ENCODE measurements around the gene HBS1L.

HBS1L gene

GRCh38 chr6:134937426-134937825 is 117.2 kb downstream of the HBS1L start:
- FAIRE-seq = no peak
- no peak for TF ChIP-seq SPI1 (IDR thresholded peaks at IDR 0.05; ENCODE audit: low read depth, low read length)
- TF ChIP-seq POLR2AphosphoS5 (IDR thresholded peaks at IDR 0.05; ENCODE audit: low read depth, low read length) = no peak
- TF ChIP-seq PAX5 (IDR thresholded peaks at IDR 0.05; ENCODE audit: insufficient read depth, low read length, severe bottlenecking) = no peak
- TF ChIP-seq TAF1 (IDR thresholded peaks at IDR 0.05; ENCODE audit: low read depth, low read length) = no peak
- no peak for TF ChIP-seq POLR2A (IDR thresholded peaks at IDR 0.05; ENCODE audit: low read depth, low read length)
- TF ChIP-seq POU2F2 (IDR thresholded peaks at IDR 0.05; ENCODE audit: low read depth, low read length) = no peak
- DNase-seq (ENCODE audit: insufficient read length, low spot score) = no peak

DNA sequence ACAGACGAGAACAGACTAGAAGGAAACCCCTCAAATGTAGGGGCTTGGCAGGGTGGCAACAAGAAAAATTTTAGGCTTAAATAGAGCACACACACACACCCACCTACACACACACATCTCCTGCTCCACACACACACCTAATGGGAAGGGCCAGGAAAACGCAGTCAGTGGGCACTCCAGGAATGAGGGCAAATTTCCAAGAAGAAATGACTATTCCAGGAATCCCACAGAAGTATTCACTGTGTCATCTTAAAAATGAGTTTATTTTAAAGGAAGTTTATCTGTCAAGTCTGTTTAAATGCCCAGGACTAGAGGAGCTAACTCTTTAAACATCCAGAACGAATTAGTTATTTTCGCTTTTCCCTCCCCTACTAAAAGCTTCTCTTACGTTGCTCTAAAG is 117.7 kb downstream of the HBS1L start:
- DNase-seq (ENCODE audit: insufficient read length, low spot score) (no peak), FAIRE-seq (no peak)
- TF ChIP-seq POLR2AphosphoS5 (IDR thresholded peaks at IDR 0.05; ENCODE audit: low read depth, low read length) = no peak

DNA sequence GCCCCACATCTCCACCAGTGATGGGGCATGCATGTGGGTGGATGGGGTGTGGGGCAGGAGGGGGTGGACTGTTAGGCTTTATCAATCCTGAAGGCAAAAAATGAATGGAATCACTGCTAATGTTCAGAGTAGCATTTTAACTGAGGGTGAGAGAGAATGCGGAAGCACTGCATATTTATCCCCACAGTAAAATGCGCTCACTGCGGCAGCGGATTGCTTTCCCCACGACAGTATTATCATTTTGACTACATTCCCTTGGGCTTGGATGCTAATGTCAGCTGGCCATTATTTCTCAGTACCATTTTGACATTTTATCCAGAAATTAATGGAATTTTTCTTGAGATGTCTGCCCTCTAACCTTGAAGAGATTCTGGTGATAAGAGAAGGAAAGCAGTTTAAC is 118.1 kb downstream of the HBS1L start:
- no peak for DNase-seq (ENCODE audit: insufficient read length, low spot score)
- FAIRE-seq = no peak
- TF ChIP-seq POLR2AphosphoS5 (IDR thresholded peaks at IDR 0.05; ENCODE audit: low read depth, low read length) = no peak
- no peak for TF ChIP-seq POLR2A (IDR thresholded peaks at IDR 0.05; ENCODE audit: low read depth, low read length)
- TF ChIP-seq PAX5 (IDR thresholded peaks at IDR 0.05; ENCODE audit: insufficient read depth, low read length, severe bottlenecking) = no peak
- no peak for TF ChIP-seq POU2F2 (IDR thresholded peaks at IDR 0.05; ENCODE audit: low read depth, low read length)
- no peak for TF ChIP-seq TAF1 (IDR thresholded peaks at IDR 0.05; ENCODE audit: low read depth, low read length)
- no peak for TF ChIP-seq SPI1 (IDR thresholded peaks at IDR 0.05; ENCODE audit: low read depth, low read length)

DNA sequence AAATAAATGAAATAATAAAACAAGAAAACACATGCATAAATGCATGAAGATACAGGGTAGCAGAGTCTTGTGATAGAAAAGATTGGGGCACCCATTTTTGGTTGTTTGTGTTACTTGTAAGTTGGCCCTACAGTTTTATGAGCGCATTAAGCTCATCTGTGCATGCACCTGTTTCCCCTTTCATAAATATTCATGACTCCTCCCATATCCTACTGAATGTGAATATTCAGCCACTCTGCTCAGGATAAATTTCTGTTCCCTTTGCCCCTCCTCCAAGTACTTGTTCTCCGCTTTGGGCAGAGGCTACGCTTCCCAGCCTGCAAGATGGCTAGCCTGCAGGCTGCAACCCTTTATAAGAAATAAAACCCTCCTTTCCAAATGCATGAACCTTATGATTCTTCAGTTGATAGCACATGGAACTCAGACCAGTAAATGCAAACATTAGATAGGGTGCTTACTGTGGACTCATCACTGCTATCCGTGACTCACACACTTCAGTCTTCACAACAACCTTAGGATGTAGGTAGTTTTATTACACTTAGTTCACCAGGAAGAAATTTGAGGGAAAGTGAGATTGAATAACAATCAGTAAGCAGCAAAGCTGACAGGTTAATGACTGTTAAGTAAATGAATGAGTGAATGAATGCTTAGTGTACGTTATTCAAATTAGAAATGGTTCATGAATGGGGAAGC is 119.7 kb downstream of the HBS1L start:
- TF ChIP-seq POU2F2 (IDR thresholded peaks at IDR 0.05; ENCODE audit: low read depth, low read length) = no peak
- no peak for TF ChIP-seq SPI1 (IDR thresholded peaks at IDR 0.05; ENCODE audit: low read depth, low read length)
- TF ChIP-seq POLR2AphosphoS5 (IDR thresholded peaks at IDR 0.05; ENCODE audit: low read depth, low read length) = no peak
- TF ChIP-seq PAX5 (IDR thresholded peaks at IDR 0.05; ENCODE audit: insufficient read depth, low read length, severe bottlenecking) = no peak
- TF ChIP-seq POLR2A (IDR thresholded peaks at IDR 0.05; ENCODE audit: low read depth, low read length) = no peak
- no peak for TF ChIP-seq TAF1 (IDR thresholded peaks at IDR 0.05; ENCODE audit: low read depth, low read length)
- DNase-seq (ENCODE audit: insufficient read length, low spot score) (no peak), FAIRE-seq (no peak)

DNA sequence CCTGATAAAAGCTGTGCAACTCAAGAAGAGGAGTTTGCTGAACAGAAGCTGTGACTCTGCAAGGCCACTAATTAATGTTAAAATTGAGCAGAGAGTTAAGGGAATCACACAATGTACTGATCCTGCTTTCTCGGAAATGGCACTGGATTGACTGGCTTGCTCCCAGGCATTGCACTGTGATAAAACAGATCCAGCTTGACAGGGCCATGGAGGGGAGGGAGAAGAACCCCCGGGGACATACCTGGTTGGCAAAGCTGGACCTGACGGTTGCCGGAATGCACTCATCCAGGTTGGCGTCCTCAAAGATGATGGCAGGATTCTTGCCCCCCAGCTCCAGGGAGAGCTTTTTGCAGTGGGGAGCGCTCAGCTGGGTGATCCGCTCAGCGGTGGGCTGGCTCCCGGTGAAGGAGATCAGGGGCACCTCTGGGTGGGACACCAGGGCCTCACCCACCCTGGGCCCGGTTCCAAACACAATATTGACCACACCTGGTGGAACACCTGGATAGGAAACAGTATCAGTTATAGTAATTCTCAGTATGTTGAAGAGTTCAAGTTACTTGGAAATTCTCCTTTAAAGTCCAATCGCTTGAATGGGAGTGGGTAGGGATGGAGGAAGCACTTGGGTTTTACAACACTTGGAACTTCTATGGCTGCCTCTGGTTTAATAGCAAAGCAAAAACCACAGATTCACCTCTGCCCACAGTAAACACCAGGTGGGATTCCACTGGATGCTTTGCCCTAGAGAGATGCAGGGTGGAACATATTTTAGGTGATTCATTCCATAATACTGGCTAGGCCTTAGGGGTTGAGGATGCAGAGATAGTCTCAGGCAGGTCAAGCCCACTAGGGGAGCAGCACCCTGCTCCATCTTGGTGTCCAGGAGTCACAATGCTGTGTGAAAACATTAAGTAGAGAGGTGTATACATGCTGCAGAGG is 121.8 kb downstream of the HBS1L start:
- DNase-seq (ENCODE audit: insufficient read length, low spot score) (no peak), FAIRE-seq (no peak)
- TF ChIP-seq POLR2AphosphoS5 (IDR thresholded peaks at IDR 0.05; ENCODE audit: low read depth, low read length) = no peak
- TF ChIP-seq SPI1 (IDR thresholded peaks at IDR 0.05; ENCODE audit: low read depth, low read length) = no peak
- TF ChIP-seq PAX5 (IDR thresholded peaks at IDR 0.05; ENCODE audit: insufficient read depth, low read length, severe bottlenecking) = no peak

DNA sequence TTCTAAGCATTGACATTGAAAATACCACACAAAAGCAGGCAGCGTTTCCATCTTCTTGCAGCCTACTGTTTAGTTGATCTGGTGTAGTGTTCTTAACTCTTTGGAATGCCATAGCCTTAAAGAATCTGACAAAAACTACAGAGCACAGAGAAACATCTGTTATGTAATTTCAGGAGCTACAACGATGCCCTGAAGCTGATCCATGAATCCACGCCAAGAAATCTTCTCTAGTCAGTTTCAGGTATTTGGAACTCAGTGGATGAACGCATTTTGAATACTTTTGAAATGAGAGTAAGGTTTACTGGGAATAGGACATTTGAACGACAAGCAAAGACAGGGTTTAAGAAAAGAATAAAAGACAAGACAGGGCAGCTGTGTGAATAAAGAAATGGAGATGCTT is 122.5 kb downstream of the HBS1L start:
- DNase-seq (ENCODE audit: insufficient read length, low spot score) (no peak), FAIRE-seq (no peak)
- TF ChIP-seq PAX5 (IDR thresholded peaks at IDR 0.05; ENCODE audit: insufficient read depth, low read length, severe bottlenecking) (no peak), POLR2AphosphoS5 (IDR thresholded peaks at IDR 0.05; ENCODE audit: low read depth, low read length) (no peak), SPI1 (IDR thresholded peaks at IDR 0.05; ENCODE audit: low read depth, low read length) (no peak), POLR2A (IDR thresholded peaks at IDR 0.05; ENCODE audit: low read depth, low read length) (no peak), TAF1 (IDR thresholded peaks at IDR 0.05; ENCODE audit: low read depth, low read length) (no peak), POU2F2 (IDR thresholded peaks at IDR 0.05; ENCODE audit: low read depth, low read length) (no peak)

GRCh38 chr6:134930463-134930862 is 124.2 kb downstream of the HBS1L start:
- DNase-seq (ENCODE audit: insufficient read length, low spot score) = no peak
- FAIRE-seq = no peak
- no peak for TF ChIP-seq POU2F2 (IDR thresholded peaks at IDR 0.05; ENCODE audit: low read depth, low read length)
- no peak for TF ChIP-seq POLR2A (IDR thresholded peaks at IDR 0.05; ENCODE audit: low read depth, low read length)
- no peak for TF ChIP-seq SPI1 (IDR thresholded peaks at IDR 0.05; ENCODE audit: low read depth, low read length)

DNA sequence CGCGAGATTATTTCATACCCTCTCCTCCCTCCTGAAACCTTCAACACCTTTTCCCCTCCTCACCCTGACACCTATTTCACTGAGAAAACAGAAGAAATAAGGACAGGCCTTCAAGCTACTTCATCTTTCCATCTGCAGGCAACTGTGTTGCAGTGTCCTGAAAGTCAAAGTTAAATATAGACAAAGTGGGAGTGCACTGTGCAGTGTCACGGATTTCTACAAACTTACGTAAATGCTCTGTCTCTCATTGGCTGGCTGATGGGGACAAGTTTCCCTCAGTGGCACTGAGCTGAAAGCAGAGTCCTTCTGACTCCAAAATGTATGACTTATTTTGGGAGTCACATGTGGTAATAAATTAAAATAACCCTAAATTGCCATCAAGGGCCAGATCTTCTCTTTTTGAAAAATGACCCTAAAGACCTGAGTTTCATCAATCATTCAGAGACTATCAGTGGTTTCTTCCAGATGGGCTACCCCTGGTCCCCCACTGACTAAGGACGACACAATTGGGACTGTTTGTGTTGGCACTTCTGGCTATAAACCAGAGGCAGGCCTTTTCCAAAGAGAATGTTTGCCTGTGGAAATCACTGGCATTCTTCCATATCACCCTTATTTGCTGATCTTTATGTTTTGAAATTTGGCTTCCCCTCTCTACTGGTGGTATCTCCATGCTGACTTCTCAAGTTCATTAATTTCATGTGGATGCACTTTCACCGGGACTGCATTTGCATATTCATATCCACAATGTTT is 126.3 kb downstream of the HBS1L start:
- no peak for DNase-seq (ENCODE audit: insufficient read length, low spot score)
- no peak for TF ChIP-seq POU2F2 (IDR thresholded peaks at IDR 0.05; ENCODE audit: low read depth, low read length)
- no peak for TF ChIP-seq TAF1 (IDR thresholded peaks at IDR 0.05; ENCODE audit: low read depth, low read length)
- no peak for TF ChIP-seq POLR2A (IDR thresholded peaks at IDR 0.05; ENCODE audit: low read depth, low read length)
- no peak for TF ChIP-seq SPI1 (IDR thresholded peaks at IDR 0.05; ENCODE audit: low read depth, low read length)
- no peak for TF ChIP-seq POLR2AphosphoS5 (IDR thresholded peaks at IDR 0.05; ENCODE audit: low read depth, low read length)
- no peak for TF ChIP-seq PAX5 (IDR thresholded peaks at IDR 0.05; ENCODE audit: insufficient read depth, low read length, severe bottlenecking)
- FAIRE-seq = no peak

- no peak for TF ChIP-seq PAX5 (IDR thresholded peaks at IDR 0.05; ENCODE audit: insufficient read depth, low read length, severe bottlenecking)
- TF ChIP-seq POU2F2 (IDR thresholded peaks at IDR 0.05; ENCODE audit: low read depth, low read length) = no peak
- no peak for TF ChIP-seq TAF1 (IDR thresholded peaks at IDR 0.05; ENCODE audit: low read depth, low read length)
- TF ChIP-seq SPI1 (IDR thresholded peaks at IDR 0.05; ENCODE audit: low read depth, low read length) = no peak
- TF ChIP-seq POLR2A (IDR thresholded peaks at IDR 0.05; ENCODE audit: low read depth, low read length) = no peak
- TF ChIP-seq POLR2AphosphoS5 (IDR thresholded peaks at IDR 0.05; ENCODE audit: low read depth, low read length) = no peak
- no peak for DNase-seq (ENCODE audit: insufficient read length, low spot score)
- no peak for FAIRE-seq
Observed at GRCh38 chr6:134925800-134926199, 128.8 kb downstream of the HBS1L start.
